ENCODE results near the gene DEPP1.

The DEPP1 gene

GRCh38 chr10:44931621-44932516, 46.7 kb downstream of the DEPP1 start:
- TF ChIP-seq CTCF (IDR thresholded peaks at IDR 0.05; ENCODE audit: insufficient read depth, low read depth, low read length, missing control alignments), result no peak
- no peak overlapping the region for H3K4me3 ChIP-seq (ENCODE audit: low read length)
- no peak for DNase-seq (ENCODE audit: low read depth)

GRCh38 chr10:44930904-44931620, 47.5 kb downstream of the DEPP1 start:
- no peak overlapping the region for H3K4me3 ChIP-seq (ENCODE audit: low read length)
- no peak for DNase-seq (ENCODE audit: low read depth)
- TF ChIP-seq CTCF (IDR thresholded peaks at IDR 0.05; ENCODE audit: insufficient read depth, low read depth, low read length, missing control alignments), result no peak

- no peak overlapping the region for H3K4me3 ChIP-seq (ENCODE audit: low read length)
- TF ChIP-seq CTCF (IDR thresholded peaks at IDR 0.05; ENCODE audit: insufficient read depth, low read depth, low read length, missing control alignments), result no peak
- no peak for DNase-seq (ENCODE audit: low read depth)
These were observed 49.0 kb downstream of the DEPP1 start for GRCh38 chr10:44929356-44930255.

DNA sequence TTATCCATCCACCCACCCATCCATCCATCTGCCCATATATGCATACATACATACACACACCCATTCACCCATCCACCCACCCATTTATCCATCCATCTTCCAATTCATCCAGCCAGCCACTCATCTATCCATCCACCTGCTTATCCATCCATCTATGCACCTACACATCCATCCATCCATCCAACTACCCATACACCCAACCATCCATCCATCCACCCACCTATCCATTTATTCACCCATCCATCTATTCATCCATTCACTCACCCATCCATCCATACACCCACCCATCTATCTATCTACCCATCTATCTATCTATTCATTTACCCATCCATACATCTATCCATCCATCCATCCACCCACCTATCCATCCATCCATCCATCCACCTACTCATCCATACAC, 50.1 kb downstream of the DEPP1 start:
- no peak for TF ChIP-seq CTCF (IDR thresholded peaks at IDR 0.05; ENCODE audit: insufficient read depth, low read depth, low read length, missing control alignments)
- DNase-seq (ENCODE audit: low read depth), result no peak
- no peak overlapping the region for H3K4me3 ChIP-seq (ENCODE audit: low read length)

DNA sequence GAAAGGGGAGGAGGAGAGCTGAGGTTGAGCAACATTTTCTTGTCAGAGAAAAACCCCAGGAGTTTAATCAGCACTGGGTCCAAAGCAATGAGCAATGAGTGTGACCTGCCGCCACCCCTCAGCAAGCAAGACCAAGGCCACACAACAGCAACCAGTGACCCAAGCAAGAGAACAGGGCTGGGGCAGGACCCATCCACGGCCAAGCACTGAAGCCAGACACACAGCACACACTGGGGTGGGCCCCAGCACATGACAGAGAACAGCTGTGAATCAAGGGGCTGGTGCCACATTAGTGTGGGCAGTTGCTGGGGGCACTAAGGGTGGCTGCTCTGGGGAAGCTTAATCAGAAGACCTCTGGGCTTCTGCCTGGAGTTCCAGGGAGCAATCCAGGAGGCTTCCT, 51.3 kb downstream of the DEPP1 start:
- TF ChIP-seq CTCF (IDR thresholded peaks at IDR 0.05; ENCODE audit: insufficient read depth, low read depth, low read length, missing control alignments), result no peak
- no peak overlapping the region for H3K4me3 ChIP-seq (ENCODE audit: low read length)
- DNase-seq (ENCODE audit: low read depth), result peak; percentile 56

- no peak for TF ChIP-seq CTCF (IDR thresholded peaks at IDR 0.05; ENCODE audit: insufficient read depth, low read depth, low read length, missing control alignments)
- no peak overlapping the region for H3K4me3 ChIP-seq (ENCODE audit: low read length)
- DNase-seq (ENCODE audit: low read depth), result no peak
These were observed 51.8 kb downstream of the DEPP1 start for GRCh38 chr10:44926751-44927351.
